Spinal cord (tissue), 10 donors: Measurements from ENCODE around the gene SAMD11. TPM values are rescaled to one million over a fixed set of nuclear protein-coding genes. Genes with fewer than 3 reads are reported as not detected.

Experiments used
- DNase-seq, 6 donors: peaks; one replicate each; pipeline versions ENCODE4 v3.0.0 to v3.0.0-alpha.2; 2013 to 2015; ENCODE audit warnings: low spot score in 6 of 6, low read depth in 4 of 6
- H3K27ac ChIP-seq: one replicate; pipeline ENCODE4 v1.5.1; 2013; ENCODE audit warnings: low read depth, low read length, control low read depth
- H3K27me3 ChIP-seq: one replicate; pipeline ENCODE4 v1.6.1; 2013; ENCODE audit warnings: low read length; ENCODE audit not compliant: control insufficient read depth, insufficient read depth
- H3K36me3 ChIP-seq: one replicate; pipeline ENCODE4 v1.6.1; 2013; ENCODE audit warnings: low read length; ENCODE audit not compliant: control insufficient read depth, insufficient read depth
- H3K4me1 ChIP-seq: one replicate; pipeline ENCODE4 v1.6.1; 2013; ENCODE audit warnings: low read length; ENCODE audit not compliant: control insufficient read depth, insufficient read depth
- H3K4me3 ChIP-seq: one replicate; pipeline ENCODE4 v1.5.1; 2013; ENCODE audit warnings: low read depth, low read length, control low read depth
- H3K9me3 ChIP-seq: one replicate; pipeline ENCODE4 v1.6.1; 2013; ENCODE audit warnings: low read length; ENCODE audit not compliant: control insufficient read depth, insufficient read depth
- WGBS: methylation state at CpG from one replicate; pipeline ENCODE4 v1.1.5; 2013; ENCODE audit warnings: missing lambda C conversion rate; ENCODE audit not compliant: insufficient coverage; 5-methylcytosine and 5-hydroxymethylcytosine counted together
- polyA plus RNA-seq, 2 donors: library from polyadenylated mRNA; unstranded; fragments of 120-200 nt; gene quantifications; one replicate each; pipeline ENCODE4 v1.2.1, GENCODE V29; 2013; ENCODE audit not compliant: insufficient read length in 2 of 2
- total RNA-seq, 2 donors: library from RNA; depleted of rRNA in 1 of 2; stranded (reverse); fragments of 120-200 nt in 1 of 2; fragments of >200 nt in 1 of 2; gene quantifications; one replicate each; pipeline versions ENCODE4 v1.2.3 to v1.2.4, GENCODE V29; 2013 to 2014
- donor health status: healthy.

Gene SAMD11
- total and polyA plus RNA-seq, 4 donors, result 12.0 to 36.9 (median 28.9) TPM

- Histone ChIP-seq H3K4me3 (no peak overlapping the region), H3K27me3 (peaks cover 67% of the 10 kb centered on the region), H3K36me3 (peaks cover 39% of the 10 kb centered on the region), H3K4me1 (peaks cover 13% of the 10 kb centered on the region), H3K9me3 (no peaks in the 10 kb centered on the region), H3K27ac (no peak overlapping the region)
- whole genome bisulfite sequencing, result 76% methylated on average over 19 of the region's 23 CpGs
- DNase-seq, result no peak
These were observed 44.0 kb downstream of the SAMD11 start for GRCh38 chr1:967466-968343.

- Histone ChIP-seq H3K9me3 (no peaks in the 10 kb centered on the region), H3K27ac (no peak overlapping the region), H3K4me1 (peaks cover 13% of the 10 kb centered on the region), H3K4me3 (no peak overlapping the region), H3K36me3 (peaks cover 22% of the 10 kb centered on the region), H3K27me3 (peaks cover 69% of the 10 kb centered on the region)
- no peak for DNase-seq
- WGBS, result 91% methylated on average over 14 of the region's 15 CpGs
These were observed 45.6 kb downstream of the SAMD11 start for GRCh38 chr1:969260-969855.

- no peak overlapping the region for H3K4me3 ChIP-seq
- H3K4me1 ChIP-seq, result peaks cover 13% of the 10 kb centered on the region
- no peaks in the 10 kb centered on the region for H3K9me3 ChIP-seq
- no peak overlapping the region for H3K27ac ChIP-seq
- WGBS, result 13% methylated on average over 33 of the region's 33 CpGs
- no peak for DNase-seq
- H3K36me3 ChIP-seq, result peaks cover 14% of the 10 kb centered on the region
- H3K27me3 ChIP-seq, result peaks cover 69% of the 10 kb centered on the region
These were observed 46.7 kb downstream of the SAMD11 start for GRCh38 chr1:970242-970972.

GRCh38 chr1:970973-971730 is 47.4 kb downstream of the SAMD11 start:
- Histone ChIP-seq H3K36me3 (peaks cover 6% of the 10 kb centered on the region), H3K4me1 (peaks cover 15% of the 10 kb centered on the region), H3K4me3 (no peak overlapping the region), H3K27me3 (peaks cover 65% of the 10 kb centered on the region), H3K27ac (no peak overlapping the region), H3K9me3 (no peaks in the 10 kb centered on the region)
- DNase-seq, result no peak
- WGBS, result 40% methylated on average over 34 of the region's 42 CpGs

- peaks cover 57% of the 10 kb centered on the region for H3K27me3 ChIP-seq
- 76% methylated on average over 33 of the region's 34 CpGs for WGBS
These were observed 48.2 kb downstream of the SAMD11 start for GRCh38 chr1:971751-972506.

GRCh38 chr1:972726-973458 is 49.2 kb downstream of the SAMD11 start:
- H3K27ac ChIP-seq, result no peak overlapping the region
- peaks cover 48% of the 10 kb centered on the region for H3K27me3 ChIP-seq
- H3K9me3 ChIP-seq, result no peaks in the 10 kb centered on the region
- no peak overlapping the region for H3K4me3 ChIP-seq
- DNase-seq, result no peak
- no peaks in the 10 kb centered on the region for H3K36me3 ChIP-seq
- H3K4me1 ChIP-seq, result peaks cover 4% of the 10 kb centered on the region
- WGBS, result 84% methylated on average over 17 of the region's 28 CpGs

More at GRCh38 chr1:971751-972506, 48.2 kb downstream of the SAMD11 start:
- H3K4me1 ChIP-seq, result peaks cover 7% of the 10 kb centered on the region
- H3K36me3 ChIP-seq, result peaks cover 2% of the 10 kb centered on the region
- DNase-seq, result no peak
- no peak overlapping the region for H3K4me3 ChIP-seq
- H3K9me3 ChIP-seq, result no peaks in the 10 kb centered on the region
- no peak overlapping the region for H3K27ac ChIP-seq

- 78% methylated on average over 22 of the region's 28 CpGs for WGBS
- H3K4me3 ChIP-seq, result no peak overlapping the region
These were observed 50.0 kb downstream of the SAMD11 start for GRCh38 chr1:973459-974292.

GRCh38 chr1:974293-974640 is 50.5 kb downstream of the SAMD11 start:
- H3K4me3 ChIP-seq, result no peak overlapping the region
- peaks cover 37% of the 10 kb centered on the region for H3K27me3 ChIP-seq
- WGBS, result 83% methylated on average over 2 of the region's 11 CpGs
- H3K36me3 ChIP-seq, result peaks cover 2% of the 10 kb centered on the region
- peaks cover 4% of the 10 kb centered on the region for H3K4me1 ChIP-seq
- H3K9me3 ChIP-seq, result no peaks in the 10 kb centered on the region
- DNase-seq, result no peak
- no peak overlapping the region for H3K27ac ChIP-seq

More at GRCh38 chr1:973459-974292, 50.0 kb downstream of the SAMD11 start:
- Histone ChIP-seq H3K27me3 (peaks cover 40% of the 10 kb centered on the region), H3K9me3 (no peaks in the 10 kb centered on the region), H3K27ac (no peak overlapping the region), H3K4me1 (peaks cover 4% of the 10 kb centered on the region), H3K36me3 (peaks cover 2% of the 10 kb centered on the region)
- no peak for DNase-seq
